ENCODE measurements around the gene TMEM271.

TMEM271 gene

DNA sequence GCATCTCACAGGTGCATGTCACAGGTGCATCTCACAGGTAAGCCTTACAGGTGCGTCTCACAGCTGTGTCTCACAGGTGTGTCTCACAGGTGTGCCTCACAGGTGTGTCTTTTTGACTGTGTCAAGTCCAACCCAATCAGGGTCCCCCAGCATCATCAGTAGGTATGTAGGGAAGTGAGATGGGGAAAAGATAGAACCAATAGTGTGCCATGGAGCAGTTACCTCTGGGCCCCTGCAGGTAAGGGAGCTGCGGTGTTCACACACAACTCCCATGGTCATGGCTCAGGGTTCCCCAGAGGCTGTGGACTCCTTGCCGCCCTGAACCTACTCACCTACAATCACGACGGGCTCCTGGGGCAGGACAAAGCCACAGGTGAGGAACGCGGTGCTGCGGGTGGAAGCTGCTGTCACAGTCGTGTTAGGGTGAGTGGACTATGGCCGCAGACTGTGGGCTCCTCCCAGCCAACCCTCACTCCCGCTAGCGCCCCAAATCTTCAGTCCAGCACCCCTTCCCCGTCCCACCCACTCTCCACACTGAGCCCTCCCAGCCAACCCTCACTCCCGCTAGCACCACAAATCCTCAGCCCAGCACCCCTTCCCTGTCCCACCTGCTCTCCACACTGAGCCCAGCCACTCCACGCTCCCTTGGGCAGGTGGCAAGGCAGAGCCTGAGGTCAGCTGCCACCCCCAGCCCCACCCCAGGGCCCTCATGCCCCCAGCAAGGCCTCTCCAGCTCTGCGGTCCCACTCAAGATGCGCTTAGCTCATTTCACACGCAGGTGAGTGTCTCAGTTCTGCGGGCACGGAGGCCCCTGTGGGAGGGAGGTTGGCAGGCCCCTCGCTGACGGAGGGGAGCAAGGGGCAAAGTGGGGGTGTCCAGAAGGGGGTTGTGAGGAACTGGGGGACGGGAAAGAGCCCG is 47.2 kb upstream of the TMEM271 start:
- Histone ChIP-seq H3K9me3 (ENCODE audit: severe bottlenecking) (no peaks in the 10 kb centered on the region), H3K4me1 (ENCODE audit: insufficient read depth, poor library complexity, severe bottlenecking) (no peaks in the 10 kb centered on the region), H3K4me3 (ENCODE audit: severe bottlenecking) (no peak overlapping the region), H3K36me3 (ENCODE audit: low read depth) (no peaks in the 10 kb centered on the region), H3K27me3 (ENCODE audit: insufficient read depth, poor library complexity, severe bottlenecking) (no peaks in the 10 kb centered on the region), H3K27ac (ENCODE audit: poor library complexity, severe bottlenecking) (no peak overlapping the region)
- no peak for ATAC-seq (ENCODE audit: low read depth)
- peak; percentile 46 for DNase-seq (ENCODE audit: low spot score)
- TF ChIP-seq, protein P1, sequence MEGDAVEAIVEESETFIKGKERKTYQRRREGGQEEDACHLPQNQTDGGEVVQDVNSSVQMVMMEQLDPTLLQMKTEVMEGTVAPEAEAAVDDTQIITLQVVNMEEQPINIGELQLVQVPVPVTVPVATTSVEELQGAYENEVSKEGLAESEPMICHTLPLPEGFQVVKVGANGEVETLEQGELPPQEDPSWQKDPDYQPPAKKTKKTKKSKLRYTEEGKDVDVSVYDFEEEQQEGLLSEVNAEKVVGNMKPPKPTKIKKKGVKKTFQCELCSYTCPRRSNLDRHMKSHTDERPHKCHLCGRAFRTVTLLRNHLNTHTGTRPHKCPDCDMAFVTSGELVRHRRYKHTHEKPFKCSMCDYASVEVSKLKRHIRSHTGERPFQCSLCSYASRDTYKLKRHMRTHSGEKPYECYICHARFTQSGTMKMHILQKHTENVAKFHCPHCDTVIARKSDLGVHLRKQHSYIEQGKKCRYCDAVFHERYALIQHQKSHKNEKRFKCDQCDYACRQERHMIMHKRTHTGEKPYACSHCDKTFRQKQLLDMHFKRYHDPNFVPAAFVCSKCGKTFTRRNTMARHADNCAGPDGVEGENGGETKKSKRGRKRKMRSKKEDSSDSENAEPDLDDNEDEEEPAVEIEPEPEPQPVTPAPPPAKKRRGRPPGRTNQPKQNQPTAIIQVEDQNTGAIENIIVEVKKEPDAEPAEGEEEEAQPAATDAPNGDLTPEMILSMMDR (IDR thresholded peaks at IDR 0.05; ENCODE audit: poor library complexity, severe bottlenecking), result no peak

DNA sequence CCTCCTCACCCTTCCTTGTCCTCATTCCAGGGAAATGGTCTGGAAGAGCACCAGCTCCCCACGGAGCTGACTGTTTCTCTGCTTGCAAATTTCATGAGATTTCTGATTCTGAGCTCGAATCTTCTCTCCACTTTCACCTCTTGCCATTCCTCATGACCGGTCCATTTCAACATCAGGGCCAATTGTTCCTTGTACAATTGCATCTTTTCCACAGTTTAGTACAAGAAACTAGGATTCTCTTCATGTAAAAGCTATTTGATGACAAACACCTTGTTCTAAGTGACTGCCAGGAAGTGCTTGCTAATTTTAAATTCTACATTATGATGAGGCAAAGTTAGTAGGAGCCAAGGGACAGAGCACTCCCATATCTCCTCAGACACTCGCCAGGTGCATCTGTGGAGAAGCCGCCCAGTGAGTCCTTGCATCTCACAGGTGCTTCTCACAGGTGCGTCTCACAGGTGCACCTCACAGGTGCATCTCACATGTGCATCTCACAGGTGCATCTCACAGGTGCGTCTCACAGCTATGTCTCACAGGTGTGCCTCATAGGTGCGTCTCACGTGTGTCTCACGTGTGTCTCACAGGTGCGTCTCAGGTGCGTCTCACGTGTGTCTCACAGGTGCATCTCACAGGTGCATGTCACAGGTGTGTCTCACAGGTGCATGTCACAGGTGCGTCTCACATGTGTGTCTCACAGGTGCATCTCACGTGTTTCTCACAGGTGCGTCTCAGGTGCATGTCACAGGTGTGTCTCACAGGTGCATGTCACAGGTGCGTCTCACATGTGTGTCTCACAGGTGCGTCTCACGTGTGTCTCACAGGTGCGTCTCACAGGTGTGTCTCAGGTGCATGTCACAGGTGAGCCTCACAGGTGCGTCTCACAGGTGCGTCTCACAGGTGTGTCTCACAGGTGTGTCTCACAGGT is 46.2 kb upstream of the TMEM271 start:
- DNase-seq (ENCODE audit: low spot score), result no peak
- TF ChIP-seq, protein P1 (IDR thresholded peaks at IDR 0.05; ENCODE audit: poor library complexity, severe bottlenecking), result no peak
- no peaks in the 10 kb centered on the region for H3K27me3 ChIP-seq (ENCODE audit: insufficient read depth, poor library complexity, severe bottlenecking)

DNA sequence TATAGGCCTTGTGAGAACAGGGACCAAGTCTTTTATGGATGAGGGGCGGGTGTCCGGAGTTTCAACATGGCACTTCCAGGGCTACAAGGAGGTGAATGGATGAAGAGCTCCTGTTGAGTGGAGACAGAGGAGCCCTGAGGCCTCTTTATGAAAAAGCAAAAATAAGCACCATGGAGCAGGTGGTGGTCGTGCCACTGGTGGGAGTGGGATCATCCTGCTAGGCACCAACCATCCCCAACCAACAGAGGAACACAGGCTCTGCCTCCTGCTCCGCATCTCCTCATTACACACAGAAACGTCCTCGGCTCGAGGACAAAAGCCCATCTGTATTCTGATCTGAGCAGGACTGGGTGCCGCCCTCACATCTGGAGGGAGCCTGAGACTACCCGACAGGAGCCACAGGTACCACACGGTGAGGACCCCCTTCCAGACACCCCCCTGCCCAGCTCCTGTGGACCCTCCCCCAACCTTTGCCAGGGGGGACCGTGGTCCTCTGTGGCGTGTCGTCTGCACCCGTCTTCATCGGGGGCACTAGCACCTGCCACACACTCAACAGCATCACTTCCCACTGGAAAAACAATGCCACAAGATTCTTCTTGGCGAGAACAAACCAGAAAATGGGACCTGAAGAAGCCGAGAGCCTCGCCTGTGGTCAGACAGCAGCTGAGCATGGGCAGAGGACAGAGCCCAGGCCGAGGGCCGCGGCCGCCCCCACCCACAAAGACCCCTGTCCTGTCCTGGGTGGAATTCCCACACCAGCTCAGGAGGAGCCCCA is 45.4 kb upstream of the TMEM271 start:
- Histone ChIP-seq H3K4me1 (ENCODE audit: insufficient read depth, poor library complexity, severe bottlenecking) (no peaks in the 10 kb centered on the region), H3K4me3 (ENCODE audit: severe bottlenecking) (no peak overlapping the region), H3K36me3 (ENCODE audit: low read depth) (no peaks in the 10 kb centered on the region), H3K27me3 (ENCODE audit: insufficient read depth, poor library complexity, severe bottlenecking) (no peaks in the 10 kb centered on the region), H3K9me3 (ENCODE audit: severe bottlenecking) (no peaks in the 10 kb centered on the region), H3K27ac (ENCODE audit: poor library complexity, severe bottlenecking) (no peak overlapping the region)
- ATAC-seq (ENCODE audit: low read depth) (no peak), DNase-seq (ENCODE audit: low spot score) (no peak)
- TF ChIP-seq, protein P1 (IDR thresholded peaks at IDR 0.05; ENCODE audit: poor library complexity, severe bottlenecking), result no peak

More for the DNA sequence above, 46.2 kb upstream of the TMEM271 start:
- Histone ChIP-seq H3K36me3 (ENCODE audit: low read depth) (no peaks in the 10 kb centered on the region), H3K27ac (ENCODE audit: poor library complexity, severe bottlenecking) (no peak overlapping the region), H3K4me3 (ENCODE audit: severe bottlenecking) (no peak overlapping the region), H3K9me3 (ENCODE audit: severe bottlenecking) (no peaks in the 10 kb centered on the region), H3K4me1 (ENCODE audit: insufficient read depth, poor library complexity, severe bottlenecking) (no peaks in the 10 kb centered on the region)
- ATAC-seq (ENCODE audit: low read depth), result no peak

DNA sequence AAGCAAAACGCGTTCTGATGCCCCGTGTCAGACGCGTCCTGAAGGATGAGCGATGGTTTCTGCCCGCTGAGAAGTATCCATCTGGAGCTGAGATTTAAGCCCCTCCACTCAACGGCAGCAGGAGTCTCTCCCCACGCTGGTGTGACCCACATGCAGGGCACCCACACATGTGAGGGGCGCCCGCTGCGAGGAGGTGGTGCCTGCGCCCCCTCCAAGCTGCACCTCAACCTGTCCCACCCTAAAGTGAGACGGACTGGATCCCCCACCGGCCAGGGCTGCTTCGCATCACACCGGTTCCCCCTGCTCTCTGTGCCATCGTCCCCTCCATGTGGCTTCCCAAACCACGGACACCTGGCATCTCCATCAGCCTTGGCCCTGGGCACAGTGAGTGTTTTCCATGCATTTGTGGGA is 44.8 kb upstream of the TMEM271 start:
- Histone ChIP-seq H3K27ac (ENCODE audit: poor library complexity, severe bottlenecking) (no peak overlapping the region), H3K9me3 (ENCODE audit: severe bottlenecking) (no peaks in the 10 kb centered on the region), H3K36me3 (ENCODE audit: low read depth) (no peaks in the 10 kb centered on the region), H3K4me1 (ENCODE audit: insufficient read depth, poor library complexity, severe bottlenecking) (no peaks in the 10 kb centered on the region), H3K4me3 (ENCODE audit: severe bottlenecking) (no peak overlapping the region), H3K27me3 (ENCODE audit: insufficient read depth, poor library complexity, severe bottlenecking) (no peaks in the 10 kb centered on the region)
- peak; percentile 41 for DNase-seq (ENCODE audit: low spot score)
- TF ChIP-seq, protein P1 (IDR thresholded peaks at IDR 0.05; ENCODE audit: poor library complexity, severe bottlenecking), result no peak
- ATAC-seq (ENCODE audit: low read depth), result no peak

Data from RWPE2 (cell line).